Parathyroid adenoma (tissue), 2 donors: ENCODE measurements around the gene ARID5A.

Source experiments
- H2AFZ ChIP-seq: fragments of 300-600 bp; sonication (generic); one replicate; pipeline ENCODE4 v1.7.0; 2017; ENCODE audit warnings: antibody characterized with exemption, mild to moderate bottlenecking
- H3K27ac ChIP-seq: fragments of 300-600 bp; sonication (generic); one replicate; pipeline ENCODE4 v1.7.0; 2017
- H3K27me3 ChIP-seq: fragments of 300-600 bp; sonication (generic); one replicate; pipeline ENCODE4 v1.7.0; 2017; ENCODE audit warnings: low read length; ENCODE audit not compliant: control insufficient read depth, insufficient read depth
- H3K36me3 ChIP-seq: fragments of 300-600 bp; sonication (generic); one replicate; pipeline ENCODE4 v1.7.0; 2017; ENCODE audit warnings: low read length; ENCODE audit not compliant: control insufficient read depth, insufficient read depth
- H3K4me1 ChIP-seq: fragments of 300-600 bp; sonication (generic); one replicate; pipeline ENCODE4 v1.7.0; 2017; ENCODE audit warnings: control low read depth
- H3K4me2 ChIP-seq: fragments of 300-600 bp; sonication (generic); one replicate; pipeline ENCODE4 v1.7.0; 2017; ENCODE audit warnings: low read length
- H3K4me3 ChIP-seq: fragments of 300-600 bp; sonication (generic); one replicate; pipeline ENCODE4 v1.7.0; 2017; ENCODE audit warnings: low read depth, low read length
- H3K79me2 ChIP-seq: fragments of 300-600 bp; sonication (generic); one replicate; pipeline ENCODE4 v1.7.0; 2017; ENCODE audit warnings: control low read depth
- H3K9ac ChIP-seq: fragments of 300-600 bp; sonication (generic); one replicate; pipeline ENCODE4 v1.7.0; 2017; ENCODE audit warnings: mild to moderate bottlenecking
- H3K9me3 ChIP-seq: fragments of 300-600 bp; sonication (generic); one replicate; pipeline ENCODE4 v1.7.0; 2017; ENCODE audit warnings: low read length; ENCODE audit not compliant: control insufficient read depth
- TF ChIP-seq, protein P1 (sequence below): fragments of 300-600 bp; sonication (generic); IDR thresholded peaks from one replicate; pipeline ENCODE4 v1.7.0; 2017; ENCODE audit warnings: antibody characterized with exemption, mild to moderate bottlenecking
- donor health status: primary hyperparathyroidism.

ARID5A gene, protein sequence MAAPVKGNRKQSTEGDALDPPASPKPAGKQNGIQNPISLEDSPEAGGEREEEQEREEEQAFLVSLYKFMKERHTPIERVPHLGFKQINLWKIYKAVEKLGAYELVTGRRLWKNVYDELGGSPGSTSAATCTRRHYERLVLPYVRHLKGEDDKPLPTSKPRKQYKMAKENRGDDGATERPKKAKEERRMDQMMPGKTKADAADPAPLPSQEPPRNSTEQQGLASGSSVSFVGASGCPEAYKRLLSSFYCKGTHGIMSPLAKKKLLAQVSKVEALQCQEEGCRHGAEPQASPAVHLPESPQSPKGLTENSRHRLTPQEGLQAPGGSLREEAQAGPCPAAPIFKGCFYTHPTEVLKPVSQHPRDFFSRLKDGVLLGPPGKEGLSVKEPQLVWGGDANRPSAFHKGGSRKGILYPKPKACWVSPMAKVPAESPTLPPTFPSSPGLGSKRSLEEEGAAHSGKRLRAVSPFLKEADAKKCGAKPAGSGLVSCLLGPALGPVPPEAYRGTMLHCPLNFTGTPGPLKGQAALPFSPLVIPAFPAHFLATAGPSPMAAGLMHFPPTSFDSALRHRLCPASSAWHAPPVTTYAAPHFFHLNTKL

DNA sequence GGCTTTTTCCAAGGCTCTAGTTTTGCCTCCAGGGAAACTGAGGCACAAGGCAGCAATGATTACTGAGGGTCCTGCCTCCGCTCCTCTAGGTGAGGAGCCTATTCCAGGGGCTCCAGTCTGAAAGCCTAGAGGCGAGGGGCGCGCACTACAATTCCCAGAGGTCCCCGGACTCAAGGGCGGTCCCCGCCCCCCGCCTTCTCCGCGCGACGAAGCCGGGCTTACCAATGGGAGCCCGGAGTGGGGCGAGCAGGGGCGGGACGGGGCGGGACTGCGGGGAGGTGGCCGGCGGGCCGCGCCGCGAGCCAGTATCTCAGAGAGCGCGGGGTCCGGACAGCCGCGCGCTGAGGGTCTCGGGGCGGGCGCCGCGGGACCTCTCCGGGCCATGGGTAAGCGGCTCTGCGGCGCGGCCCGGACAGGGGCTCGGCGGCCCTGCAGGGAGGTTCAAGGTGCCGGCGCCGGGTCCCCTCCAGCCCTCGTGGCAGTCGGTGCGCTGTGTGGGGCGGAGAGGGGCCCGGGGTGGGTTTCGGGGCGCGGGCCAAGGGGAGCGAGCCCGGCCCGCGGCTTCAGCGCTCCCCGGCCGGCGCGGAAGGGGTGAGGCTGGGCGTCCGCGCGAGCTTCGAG is at the start of gene ARID5A:
ARID5A (plus strand) TSS at position 308 of the 621 bp plus-strand sequence; CDS start at position 383, 75 bp downstream.
- peak within 1 kb of the TSS; percentile 85 for H2AFZ ChIP-seq
- peak within 1 kb of the TSS; percentile 97 for H3K4me2 ChIP-seq
- no peaks in the 10 kb centered on the region for H3K79me2 ChIP-seq
- TF ChIP-seq, protein P1, sequence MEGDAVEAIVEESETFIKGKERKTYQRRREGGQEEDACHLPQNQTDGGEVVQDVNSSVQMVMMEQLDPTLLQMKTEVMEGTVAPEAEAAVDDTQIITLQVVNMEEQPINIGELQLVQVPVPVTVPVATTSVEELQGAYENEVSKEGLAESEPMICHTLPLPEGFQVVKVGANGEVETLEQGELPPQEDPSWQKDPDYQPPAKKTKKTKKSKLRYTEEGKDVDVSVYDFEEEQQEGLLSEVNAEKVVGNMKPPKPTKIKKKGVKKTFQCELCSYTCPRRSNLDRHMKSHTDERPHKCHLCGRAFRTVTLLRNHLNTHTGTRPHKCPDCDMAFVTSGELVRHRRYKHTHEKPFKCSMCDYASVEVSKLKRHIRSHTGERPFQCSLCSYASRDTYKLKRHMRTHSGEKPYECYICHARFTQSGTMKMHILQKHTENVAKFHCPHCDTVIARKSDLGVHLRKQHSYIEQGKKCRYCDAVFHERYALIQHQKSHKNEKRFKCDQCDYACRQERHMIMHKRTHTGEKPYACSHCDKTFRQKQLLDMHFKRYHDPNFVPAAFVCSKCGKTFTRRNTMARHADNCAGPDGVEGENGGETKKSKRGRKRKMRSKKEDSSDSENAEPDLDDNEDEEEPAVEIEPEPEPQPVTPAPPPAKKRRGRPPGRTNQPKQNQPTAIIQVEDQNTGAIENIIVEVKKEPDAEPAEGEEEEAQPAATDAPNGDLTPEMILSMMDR: no peak
- no peaks in the 10 kb centered on the region for H3K36me3 ChIP-seq
- no peaks in the 10 kb centered on the region for H3K27me3 ChIP-seq
- H3K4me1 ChIP-seq: peaks cover 14% of the 10 kb centered on the region
- H3K9ac ChIP-seq: peak within 1 kb of the TSS; percentile 47
- H3K9me3 ChIP-seq: no peaks in the 10 kb centered on the region
- H3K27ac ChIP-seq: peak within 1 kb of the TSS; percentile 61
- H3K4me3 ChIP-seq: peak within 1 kb of the TSS; percentile 74

DNA sequence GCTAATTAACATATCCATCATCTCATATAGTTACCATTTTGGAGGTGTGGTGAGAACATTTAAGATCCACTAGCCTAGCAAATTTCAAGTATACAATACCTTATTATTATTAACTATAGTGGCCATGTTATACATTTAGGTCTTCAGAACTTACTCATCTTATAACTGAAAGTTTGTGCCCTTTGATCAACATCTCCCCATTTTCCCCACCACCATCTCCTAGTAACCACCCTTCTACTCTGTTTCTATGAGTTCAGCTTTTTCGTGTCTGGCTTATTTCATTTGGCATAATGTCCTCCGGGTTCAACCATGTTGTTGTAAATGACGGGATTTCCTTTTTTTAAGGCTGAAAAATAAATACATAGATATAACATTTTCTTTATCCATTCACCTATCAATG is 47.3 kb upstream of the ARID5A start:
- no peak overlapping the region for H3K4me3 ChIP-seq
- no peak overlapping the region for H3K9ac ChIP-seq
- H3K27ac ChIP-seq: no peak overlapping the region
- H3K4me1 ChIP-seq: no peaks in the 10 kb centered on the region
- no peaks in the 10 kb centered on the region for H3K9me3 ChIP-seq
- H3K4me2 ChIP-seq: no peak overlapping the region
- H3K27me3 ChIP-seq: no peaks in the 10 kb centered on the region
- no peaks in the 10 kb centered on the region for H3K79me2 ChIP-seq
- no peak overlapping the region for H2AFZ ChIP-seq
- TF ChIP-seq, protein P1: no peak
- H3K36me3 ChIP-seq: no peaks in the 10 kb centered on the region

DNA sequence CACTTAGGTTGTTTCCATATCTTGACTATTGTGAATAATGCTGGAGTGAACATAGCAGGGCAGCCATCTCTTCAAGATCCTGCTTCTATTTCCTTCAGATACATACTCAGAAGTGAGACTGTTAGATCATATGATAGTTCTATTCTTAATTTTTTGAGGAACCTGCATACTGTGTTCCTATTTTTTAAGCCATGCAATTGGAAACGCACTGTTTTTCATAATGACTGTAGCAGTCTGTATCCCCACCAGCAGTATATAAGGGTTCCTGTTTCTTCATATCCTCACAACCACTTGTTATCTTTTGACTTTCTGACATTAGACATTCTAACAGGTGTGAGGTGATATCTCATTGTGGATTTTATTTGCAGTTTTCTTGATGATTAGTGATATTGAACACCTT is 46.9 kb upstream of the ARID5A start:
- Histone ChIP-seq H3K9ac (no peak overlapping the region), H3K4me1 (no peaks in the 10 kb centered on the region), H3K79me2 (no peaks in the 10 kb centered on the region), H3K27me3 (no peaks in the 10 kb centered on the region), H3K4me3 (no peak overlapping the region), H3K4me2 (no peak overlapping the region), H3K9me3 (no peaks in the 10 kb centered on the region), H3K27ac (no peak overlapping the region), H3K36me3 (no peaks in the 10 kb centered on the region), H2AFZ (no peak overlapping the region)
- TF ChIP-seq, protein P1: no peak

DNA sequence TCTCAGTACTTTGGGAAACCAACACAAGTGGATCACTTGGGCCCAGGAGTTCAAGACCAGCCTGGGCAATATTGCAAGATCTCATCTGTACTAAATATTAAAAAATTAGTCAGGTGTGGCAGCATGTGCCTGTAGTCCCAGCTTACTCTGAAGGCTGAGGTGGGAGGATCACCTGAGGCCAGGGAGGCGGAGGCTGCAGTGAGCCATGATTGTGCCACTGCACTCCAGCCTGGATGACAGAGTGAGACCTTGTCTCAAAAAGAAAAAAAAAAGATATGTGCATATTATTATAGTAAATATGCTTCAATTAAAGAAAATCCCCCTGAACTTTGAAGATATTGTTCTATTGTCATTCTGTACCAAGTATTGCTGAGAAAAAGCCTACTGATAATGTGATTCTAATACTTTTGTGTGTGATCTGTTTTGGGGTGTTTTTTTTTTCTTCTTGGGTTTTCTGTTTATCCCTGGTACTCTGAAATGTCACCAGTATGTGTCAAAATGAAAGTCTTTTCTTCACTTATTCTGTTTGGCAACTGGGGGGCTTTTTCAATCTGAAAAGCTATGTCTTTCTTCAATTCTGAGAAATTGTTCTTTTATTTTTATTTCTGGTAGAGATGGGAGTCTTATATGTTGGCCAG is 44.6 kb upstream of the ARID5A start:
- TF ChIP-seq, protein P1: no peak
- H3K79me2 ChIP-seq: no peaks in the 10 kb centered on the region

More for the DNA sequence above, 44.6 kb upstream of the ARID5A start:
- Histone ChIP-seq H3K27ac (no peak overlapping the region), H2AFZ (no peak overlapping the region), H3K4me2 (no peak overlapping the region), H3K9me3 (no peaks in the 10 kb centered on the region), H3K27me3 (no peaks in the 10 kb centered on the region), H3K4me3 (no peak overlapping the region), H3K9ac (no peak overlapping the region), H3K36me3 (no peaks in the 10 kb centered on the region), H3K4me1 (no peaks in the 10 kb centered on the region)
